A673 (cell line): ENCODE results near the gene TAF5L. TPM values are rescaled to one million over a fixed set of nuclear protein-coding genes. Genes with fewer than 3 reads are reported as not detected.

Source experiments
- BruUV-seq: library from RNA; stranded (reverse); fragments of 400-500 nt; replicated peaks from 2 replicates; lab custom pipeline; 2021; lab: Mats Ljungman, UMichigan
- CTCF ChIA-PET: fragments of 300-600 bp; sonication (Branson Sonifier 250); formaldehyde crosslinking; loops from one replicate; lab custom pipeline; 2022; ENCODE audit warnings: antibody characterized with exemption; lab: Charles Lee
- POLR2A ChIA-PET: fragments of 300-600 bp; sonication (Branson Sonifier 250); formaldehyde crosslinking; loops from one replicate; lab custom pipeline; 2022; ENCODE audit warnings: antibody characterized with exemption; ENCODE audit not compliant: low non-redundant PET; lab: Charles Lee
- DNase-seq: peaks from one replicate; pipeline ENCODE4 v3.0.0-alpha.2; 2015; ENCODE audit warnings: low spot score
- H3K27ac ChIP-seq: fragments of 200-600 bp; sonication (generic); 2 replicates; pipeline ENCODE4 v1.5.1; 2016; ENCODE audit warnings: mixed run types, low read depth, mild to moderate bottlenecking, mixed read lengths, antibody characterized with exemption, low read length; ENCODE audit not compliant: poor library complexity, severe bottlenecking
- H3K27me3 ChIP-seq: fragments of 200-600 bp; sonication (generic); replicated peaks from 2 replicates; pipeline ENCODE4 v1.6.1; 2017; ENCODE audit warnings: mixed run types, low read depth, mild to moderate bottlenecking, mixed read lengths, antibody characterized with exemption, low read length; ENCODE audit not compliant: insufficient read depth, poor library complexity
- H3K36me3 ChIP-seq: fragments of 200-600 bp; sonication (generic); 2 replicates; pipeline ENCODE4 v1.6.1; 2016; ENCODE audit warnings: mixed run types, mild to moderate bottlenecking, mixed read lengths, antibody characterized with exemption, low read length; ENCODE audit not compliant: insufficient read depth, poor library complexity, severe bottlenecking
- H3K4me1 ChIP-seq: fragments of 200-600 bp; sonication (generic); 2 replicates; pipeline ENCODE4 v1.6.1; 2017; ENCODE audit warnings: mixed run types, mild to moderate bottlenecking, mixed read lengths, antibody characterized with exemption, low read length; ENCODE audit not compliant: insufficient read depth, poor library complexity, severe bottlenecking
- H3K4me3 ChIP-seq: fragments of 200-600 bp; sonication (generic); 2 replicates; pipeline ENCODE4 v1.5.1; 2016; ENCODE audit warnings: low read depth, mixed run types, mild to moderate bottlenecking, mixed read lengths, low read length; ENCODE audit not compliant: poor library complexity, severe bottlenecking
- H3K9me3 ChIP-seq: fragments of 200-600 bp; sonication (generic); 2 replicates; pipeline ENCODE4 v1.6.1; 2016; ENCODE audit warnings: mixed run types, low read depth, mild to moderate bottlenecking, mixed read lengths, antibody characterized with exemption, low read length; ENCODE audit not compliant: poor library complexity, severe bottlenecking
- CTCF ChIP-seq: fragments of 300-800, 200-600 bp; sonication (generic); conservative IDR thresholded peaks from 2 replicates; pipeline ENCODE4 v1.5.1; 2017; ENCODE audit warnings: low read depth, mild to moderate bottlenecking, antibody characterized with exemption, low read length, moderate library complexity, mixed read lengths
- EZH2 ChIP-seq: fragments of 200-600 bp; sonication (generic); IDR thresholded peaks from 2 replicates; pipeline ENCODE4 v1.6.1; 2017; ENCODE audit warnings: borderline replicate concordance, low read depth, mild to moderate bottlenecking, mixed read lengths, antibody characterized with exemption, low read length; ENCODE audit not compliant: poor library complexity, severe bottlenecking
- intact Hi-C: fragments of 100-400 bp; cut with micrococcal nuclease; formaldehyde crosslinking; loops from one replicate; pipeline ENCODE4 v1.10.0; 2022; ENCODE audit not compliant: unreplicated experiment
- total RNA-seq: library from RNA; stranded (reverse); gene quantifications from 2 replicates; pipeline ENCODE4 v1.2.3, GENCODE V29; 2021

TAF5L gene
- total RNA-seq, 1 experiment from 2014 or later: 33.4 TPM

GRCh38 chr1:229550812-229551567, 74.9 kb downstream of the TAF5L start:
- H3K4me1 ChIP-seq: peaks cover 18% of the 10 kb centered on the region

GRCh38 chr1:229547542-229547941, 78.4 kb downstream of the TAF5L start:
- CTCF ChIA-PET: no interaction called here
- H3K4me1 ChIP-seq: peaks cover 6% of the 10 kb centered on the region
- intact Hi-C loops: no loop called here
- TF ChIP-seq CTCF (no peak), EZH2 (no peak)
- H3K4me3 ChIP-seq: no peak overlapping the region
- POLR2A ChIA-PET: no interaction called here
- H3K27ac ChIP-seq: no peak overlapping the region
- no peaks in the 10 kb centered on the region for H3K27me3 ChIP-seq
- DNase-seq: no peak
- H3K9me3 ChIP-seq: no peaks in the 10 kb centered on the region
- no TSS peak for BruUV-seq
- peaks cover 20% of the 10 kb centered on the region for H3K36me3 ChIP-seq

More at GRCh38 chr1:229550812-229551567, 74.9 kb downstream of the TAF5L start:
- TF ChIP-seq EZH2 (no peak), CTCF (no peak)
- ChIA-PET CTCF (no interaction called here), POLR2A (no interaction called here)
- Histone ChIP-seq H3K9me3 (no peaks in the 10 kb centered on the region), H3K4me3 (no peak overlapping the region), H3K27me3 (no peaks in the 10 kb centered on the region), H3K36me3 (peaks cover 9% of the 10 kb centered on the region), H3K27ac (no peak overlapping the region)
- DNase-seq: no peak
- BruUV-seq: no TSS peak
- intact Hi-C loops: no loop called here

- Histone ChIP-seq H3K27ac (no peak overlapping the region), H3K9me3 (no peaks in the 10 kb centered on the region), H3K36me3 (peaks cover 36% of the 10 kb centered on the region), H3K4me3 (no peak overlapping the region), H3K27me3 (no peaks in the 10 kb centered on the region), H3K4me1 (no peaks in the 10 kb centered on the region)
- BruUV-seq: no TSS peak
- intact Hi-C loops: no loop called here
- ChIA-PET POLR2A (no interaction called here), CTCF (no interaction called here)
- no peak for DNase-seq
- no peak for TF ChIP-seq EZH2
- no peak for TF ChIP-seq CTCF
Measured at GRCh38 chr1:229544587-229544986, 81.3 kb downstream of the TAF5L start.

Other genes starting within 250 kb of the TAF5L start
- not detected in 2 replicates for gene ACTA1, start 192.0 kb downstream of the TAF5L start, total RNA-seq
- gene NUP133, start 117.8 kb downstream of the TAF5L start, total RNA-seq: 59.0 and 67.9 TPM in 2 replicates
- 20.0 and 23.3 TPM in 2 replicates for gene ABCB10, start 67.4 kb downstream of the TAF5L start, total RNA-seq
- gene URB2, start 125 bp upstream of the TAF5L start, total RNA-seq: 26.2 and 33.3 TPM in 2 replicates